Measurements from ENCODE around the gene RNF17.

RNF17 gene

DNA sequence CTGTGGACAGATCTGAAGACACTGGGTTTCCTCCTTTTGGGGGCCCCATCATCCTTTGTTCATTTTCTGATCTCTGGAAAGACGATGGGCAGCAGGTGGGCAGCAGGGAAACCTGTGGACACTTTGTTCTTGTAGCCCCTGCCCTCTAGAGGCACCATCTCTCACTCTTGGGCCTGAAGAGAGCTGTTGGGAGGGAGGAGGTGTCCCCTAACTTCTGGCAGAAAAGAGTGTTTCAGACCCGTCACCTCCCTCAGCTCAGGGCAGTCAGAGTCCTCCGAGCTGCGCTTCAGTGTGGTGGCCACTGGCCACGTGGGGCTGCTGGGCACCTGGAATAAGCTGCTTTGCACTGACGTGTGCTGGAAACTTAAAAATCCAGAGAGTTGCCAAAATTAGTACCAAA, 26.9 kb upstream of the RNF17 start:
- ChIA-PET POLR2A (no interaction called here), CTCF (interaction anchor here (1.2 kb wide), 1 partner anchor 157 kb away, joined by 4 read pairs; no protein-coding TSS in a partner anchor)
- TF ChIP-seq, protein P1, sequence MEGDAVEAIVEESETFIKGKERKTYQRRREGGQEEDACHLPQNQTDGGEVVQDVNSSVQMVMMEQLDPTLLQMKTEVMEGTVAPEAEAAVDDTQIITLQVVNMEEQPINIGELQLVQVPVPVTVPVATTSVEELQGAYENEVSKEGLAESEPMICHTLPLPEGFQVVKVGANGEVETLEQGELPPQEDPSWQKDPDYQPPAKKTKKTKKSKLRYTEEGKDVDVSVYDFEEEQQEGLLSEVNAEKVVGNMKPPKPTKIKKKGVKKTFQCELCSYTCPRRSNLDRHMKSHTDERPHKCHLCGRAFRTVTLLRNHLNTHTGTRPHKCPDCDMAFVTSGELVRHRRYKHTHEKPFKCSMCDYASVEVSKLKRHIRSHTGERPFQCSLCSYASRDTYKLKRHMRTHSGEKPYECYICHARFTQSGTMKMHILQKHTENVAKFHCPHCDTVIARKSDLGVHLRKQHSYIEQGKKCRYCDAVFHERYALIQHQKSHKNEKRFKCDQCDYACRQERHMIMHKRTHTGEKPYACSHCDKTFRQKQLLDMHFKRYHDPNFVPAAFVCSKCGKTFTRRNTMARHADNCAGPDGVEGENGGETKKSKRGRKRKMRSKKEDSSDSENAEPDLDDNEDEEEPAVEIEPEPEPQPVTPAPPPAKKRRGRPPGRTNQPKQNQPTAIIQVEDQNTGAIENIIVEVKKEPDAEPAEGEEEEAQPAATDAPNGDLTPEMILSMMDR (IDR thresholded peaks at IDR 0.05; ENCODE audit: control extremely low read depth, extremely low read depth, low read depth, missing control alignments) = no peak
- no peak for DNase-seq (ENCODE audit: extremely low spot score)

DNA sequence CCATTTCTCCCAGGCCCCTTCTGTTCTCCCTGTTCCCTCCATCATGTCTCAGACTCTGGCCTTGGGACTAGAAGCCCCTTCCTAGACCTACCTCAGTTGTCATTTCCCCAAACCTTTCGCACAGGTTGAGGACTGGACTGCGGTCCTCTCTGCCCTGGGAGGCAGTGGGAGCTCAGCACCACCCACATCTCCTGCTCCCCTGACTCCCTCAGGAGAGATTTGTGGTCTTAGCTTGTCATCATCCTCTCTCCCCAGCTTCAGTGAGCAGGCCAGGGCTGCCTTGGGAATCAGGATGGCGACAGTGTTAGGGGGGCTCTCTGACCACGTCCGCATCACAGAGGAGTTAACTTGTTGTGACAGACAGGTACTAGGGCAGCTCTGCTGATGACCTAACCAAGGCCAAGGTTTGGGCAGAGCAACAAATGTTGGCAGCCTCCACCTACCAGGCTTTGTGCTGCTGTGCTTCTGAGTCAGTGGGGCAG, 25.6 kb upstream of the RNF17 start:
- CTCF ChIA-PET = interaction anchor here (1.3 kb wide), 1 partner anchor 11 kb away, joined by 3 read pairs; no protein-coding TSS in a partner anchor
- POLR2A ChIA-PET = no interaction called here
- TF ChIP-seq, protein P1 (IDR thresholded peaks at IDR 0.05; ENCODE audit: control extremely low read depth, extremely low read depth, low read depth, missing control alignments) = no peak
- DNase-seq (ENCODE audit: extremely low spot score) = no peak

GRCh38 chr13:24740014-24740890, 23.7 kb upstream of the RNF17 start:
- TF ChIP-seq, protein P1 (IDR thresholded peaks at IDR 0.05; ENCODE audit: control extremely low read depth, extremely low read depth, low read depth, missing control alignments) = no peak
- POLR2A ChIA-PET = no interaction called here
- CTCF ChIA-PET = interaction anchor here (0.9 to 6.1 kb wide), 10 partner anchors 9 to 255 kb away, joined by 3 to 28 read pairs (median 4); no protein-coding TSS in a partner anchor
- DNase-seq (ENCODE audit: extremely low spot score) = no peak

- DNase-seq (ENCODE audit: extremely low spot score) = peak; percentile 62
- CTCF ChIA-PET = interaction anchor here (0.6 to 6.1 kb wide), 11 partner anchors 9 to 436 kb away, joined by 3 to 28 read pairs (median 4); no protein-coding TSS in a partner anchor
- POLR2A ChIA-PET = no interaction called here
- TF ChIP-seq, protein P1 (IDR thresholded peaks at IDR 0.05; ENCODE audit: control extremely low read depth, extremely low read depth, low read depth, missing control alignments) = peak; percentile 47
Measured at GRCh38 chr13:24741016-24741662, 22.8 kb upstream of the RNF17 start.

- ChIA-PET POLR2A (no interaction called here), CTCF (interaction anchor here (1.0 to 6.1 kb wide), 10 partner anchors 8 to 436 kb away, joined by 3 to 28 read pairs (median 6); no protein-coding TSS in a partner anchor)
- TF ChIP-seq, protein P1 (IDR thresholded peaks at IDR 0.05; ENCODE audit: control extremely low read depth, extremely low read depth, low read depth, missing control alignments) = no peak
- no peak for DNase-seq (ENCODE audit: extremely low spot score)
Measured at GRCh38 chr13:24741791-24742190, 22.2 kb upstream of the RNF17 start.

GRCh38 chr13:24742294-24742693, 21.7 kb upstream of the RNF17 start:
- ChIA-PET POLR2A (no interaction called here), CTCF (interaction anchor here (1.0 to 6.1 kb wide), 9 partner anchors 7 to 435 kb away, joined by 3 to 28 read pairs (median 6); no protein-coding TSS in a partner anchor)
- TF ChIP-seq, protein P1 (IDR thresholded peaks at IDR 0.05; ENCODE audit: control extremely low read depth, extremely low read depth, low read depth, missing control alignments) = no peak
- no peak for DNase-seq (ENCODE audit: extremely low spot score)

Measured in GM10248 (cell line).